ENCODE results near the gene ANXA11. TPM values are rescaled to one million over a fixed set of nuclear protein-coding genes. Genes with fewer than 3 reads are reported as not detected.

The ANXA11 gene
- total and polyA plus RNA-seq, 2 of the 8 experiments (the other 6 are each of a cell fraction or from before 2014, with no cell fraction given): 40.5 to 84.9 TPM

DNA sequence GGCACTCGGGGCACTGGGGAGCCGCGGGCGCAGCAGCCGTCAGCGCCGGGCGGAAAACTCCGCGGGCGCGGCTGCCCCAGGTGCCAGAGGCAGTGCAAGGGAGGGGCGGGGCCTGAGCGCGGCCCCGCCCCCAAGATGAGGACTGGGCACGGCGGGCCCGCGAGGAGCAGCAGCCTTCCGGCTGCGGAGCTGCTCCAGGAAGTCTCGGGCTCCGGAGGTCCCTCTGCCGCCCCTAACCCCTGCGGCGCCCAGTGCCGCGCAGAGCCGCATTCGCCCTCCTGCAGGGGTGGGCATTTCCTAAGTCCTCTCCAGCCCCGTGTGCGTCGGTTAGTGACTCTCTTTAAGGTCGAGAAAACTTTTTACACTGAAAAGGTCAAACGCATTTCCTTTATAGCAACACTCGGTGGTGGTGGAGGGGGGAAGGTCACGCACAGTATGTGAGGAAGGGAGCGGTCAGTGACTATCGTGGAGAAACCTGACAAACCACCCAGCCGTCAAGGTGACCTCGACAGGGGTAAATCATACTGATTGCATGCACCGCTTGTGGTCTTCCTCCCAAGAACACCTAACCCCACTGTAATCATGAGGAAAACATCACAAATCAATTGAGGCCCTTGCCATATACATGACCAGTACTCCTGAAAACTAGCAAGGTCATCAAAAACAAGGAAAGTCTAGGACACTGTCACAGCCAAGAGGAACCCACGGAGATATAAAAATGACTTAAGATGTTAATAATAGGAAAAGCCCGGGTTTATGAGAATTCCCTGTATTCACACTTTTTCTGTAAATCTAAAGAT lies at the start of gene ANXA11 (continued):
- TF ChIP-seq TCF12 (IDR thresholded peaks at IDR 0.05; ENCODE audit: low read depth, low read length) (0 out of 2 replicates have a peak, but pooled peaks have one; percentile 32), HDAC2 (IDR thresholded peaks at IDR 0.05; ENCODE audit: borderline replicate concordance in 1 of 2, low read depth in 2 of 2, low read length in 2 of 2) (no peak), TEAD4 (IDR thresholded peaks at IDR 0.05; ENCODE audit: low read depth, low read length) (no peak), TAF1 (IDR thresholded peaks at IDR 0.05; ENCODE audit: low read depth, low read length) (peak; percentile 73), NRF1 (IDR thresholded peaks at IDR 0.05; ENCODE audit: low read depth, low read length) (no peak), CTBP2 (IDR thresholded peaks at IDR 0.05; ENCODE audit: borderline replicate concordance, insufficient read depth, insufficient read length, low read length) (no peak), CHD1 (IDR thresholded peaks at IDR 0.05; ENCODE audit: low read depth, low read length) (no peak), CBX8 (IDR thresholded peaks at IDR 0.05; ENCODE audit: borderline replicate concordance, low read depth, low read length) (no peak), CBX5 (IDR thresholded peaks at IDR 0.05; ENCODE audit: low read depth, low read length) (no peak), PHF8 (conservative IDR thresholded peaks at IDR 0.05; ENCODE audit: low read depth, low read length) (0 out of 2 replicates have a peak, but pooled peaks have one; percentile 46), SIN3A (conservative IDR thresholded peaks at IDR 0.05 in 1 of 2, IDR thresholded peaks at IDR 0.05 in 1 of 2; ENCODE audit: low read depth in 1 of 2, low read length in 2 of 2) (no peak), SIX5 (IDR thresholded peaks at IDR 0.05; ENCODE audit: low read depth, low read length) (no peak), ZNF274 (IDR thresholded peaks at IDR 0.05; ENCODE audit: borderline replicate concordance, extremely low read depth, low read length) (no peak), RFX5 (IDR thresholded peaks at IDR 0.05; ENCODE audit: borderline replicate concordance, low read depth, low read length) (no peak), SUZ12 (IDR thresholded peaks at IDR 0.05; ENCODE audit: low read length) (0 out of 2 replicates have a peak, but pooled peaks have one; percentile 23), BCL11A (IDR thresholded peaks at IDR 0.05; ENCODE audit: low read depth in 2 of 2, low read length in 2 of 2) (no peak), GTF2F1 (IDR thresholded peaks at IDR 0.05; ENCODE audit: borderline replicate concordance, low read depth, low read length) (0 out of 2 replicates have a peak, but pooled peaks have one; percentile 34)
- TF ChIP-seq, protein P1, sequence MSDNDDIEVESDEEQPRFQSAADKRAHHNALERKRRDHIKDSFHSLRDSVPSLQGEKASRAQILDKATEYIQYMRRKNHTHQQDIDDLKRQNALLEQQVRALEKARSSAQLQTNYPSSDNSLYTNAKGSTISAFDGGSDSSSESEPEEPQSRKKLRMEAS (IDR thresholded peaks at IDR 0.05): peak; percentile 14
- TF ChIP-seq, protein P2, sequence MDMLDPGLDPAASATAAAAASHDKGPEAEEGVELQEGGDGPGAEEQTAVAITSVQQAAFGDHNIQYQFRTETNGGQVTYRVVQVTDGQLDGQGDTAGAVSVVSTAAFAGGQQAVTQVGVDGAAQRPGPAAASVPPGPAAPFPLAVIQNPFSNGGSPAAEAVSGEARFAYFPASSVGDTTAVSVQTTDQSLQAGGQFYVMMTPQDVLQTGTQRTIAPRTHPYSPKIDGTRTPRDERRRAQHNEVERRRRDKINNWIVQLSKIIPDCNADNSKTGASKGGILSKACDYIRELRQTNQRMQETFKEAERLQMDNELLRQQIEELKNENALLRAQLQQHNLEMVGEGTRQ (IDR thresholded peaks at IDR 0.05; ENCODE audit: low read length): no peak
- TF ChIP-seq, protein P3, sequence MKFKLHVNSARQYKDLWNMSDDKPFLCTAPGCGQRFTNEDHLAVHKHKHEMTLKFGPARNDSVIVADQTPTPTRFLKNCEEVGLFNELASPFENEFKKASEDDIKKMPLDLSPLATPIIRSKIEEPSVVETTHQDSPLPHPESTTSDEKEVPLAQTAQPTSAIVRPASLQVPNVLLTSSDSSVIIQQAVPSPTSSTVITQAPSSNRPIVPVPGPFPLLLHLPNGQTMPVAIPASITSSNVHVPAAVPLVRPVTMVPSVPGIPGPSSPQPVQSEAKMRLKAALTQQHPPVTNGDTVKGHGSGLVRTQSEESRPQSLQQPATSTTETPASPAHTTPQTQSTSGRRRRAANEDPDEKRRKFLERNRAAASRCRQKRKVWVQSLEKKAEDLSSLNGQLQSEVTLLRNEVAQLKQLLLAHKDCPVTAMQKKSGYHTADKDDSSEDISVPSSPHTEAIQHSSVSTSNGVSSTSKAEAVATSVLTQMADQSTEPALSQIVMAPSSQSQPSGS (IDR thresholded peaks at IDR 0.05; ENCODE audit: low read length): no peak
